ENCODE data around the gene GFER.
"Not testable (repeated sequence)": the region's sequence is repeated elsewhere in the genome, so short reads cannot be mapped to it uniquely, and the experiment has no call there.

GFER gene

GRCh38 chr16:1958143-1958491, 25.9 kb upstream of the GFER start:
- not testable (repeated sequence) for DNase-seq

GRCh38 chr16:1958715-1959268, 25.2 kb upstream of the GFER start:
- no peak for DNase-seq

GRCh38 chr16:1959269-1960039, 24.5 kb upstream of the GFER start, which contains the start of gene NDUFB10:
Gene NDUFB10 (plus strand): TSS chr16:1959538. CDS start chr16:1959625, 87 bp downstream.
- peak; percentile 82 for DNase-seq

- DNase-seq, result peak; percentile 71
Observed at GRCh38 chr16:1960665-1961630, 23.0 kb upstream of the GFER start.

GRCh38 chr16:1961651-1962067, 22.3 kb upstream of the GFER start:
- peak; percentile 53 for DNase-seq

GRCh38 chr16:1962161-1963153, 21.5 kb upstream of the GFER start:
- not testable (repeated sequence) for DNase-seq

GRCh38 chr16:1963806-1964505, 20.0 kb upstream of the GFER start:
- no peak for DNase-seq

GRCh38 chr16:1964506-1965395, 19.2 kb upstream of the GFER start, which contains the start of gene RPS2:
Gene RPS2 (minus strand): TSS chr16:1964826. CDS start chr16:1964625, 201 bp downstream.
- DNase-seq, result peak; percentile 96

GRCh38 chr16:1965396-1966001, 18.5 kb upstream of the GFER start:
- no peak for DNase-seq

GRCh38 chr16:1966460-1966859, 17.5 kb upstream of the GFER start, which contains the start of gene RNF151:
Gene RNF151 (plus strand): TSS chr16:1966856. CDS start chr16:1966882, 26 bp downstream.
- no peak for DNase-seq

- no peak for DNase-seq
Observed at GRCh38 chr16:1968146-1968953, 15.6 kb upstream of the GFER start.

- peak; percentile 89 for DNase-seq
Observed at GRCh38 chr16:1971796-1972489, 12.1 kb upstream of the GFER start, which contains the start of gene TBL3. Gene TBL3 (plus strand): TSS chr16:1972053. CDS start chr16:1972165, 112 bp downstream.

- no peak for DNase-seq
Observed at GRCh38 chr16:1972490-1972877, 11.5 kb upstream of the GFER start.

GRCh38 chr16:1973461-1974156, 10.4 kb upstream of the GFER start:
- DNase-seq, result no peak

- no peak for DNase-seq
Observed at GRCh38 chr16:1974157-1975070, 9.6 kb upstream of the GFER start.
